MG63 (cell line): ENCODE results near the gene ZNF575. TPM values are rescaled to one million over a fixed set of nuclear protein-coding genes. Genes with fewer than 3 reads are reported as not detected.

ENCODE experiments used
- DNase-seq: peaks from one replicate; pipeline ENCODE4 v3.0.0-alpha.2; 2020
- H3K27me3 ChIP-seq: fragments of 250-450 bp; sonication (Bioruptor Pico); 2 replicates; pipeline ENCODE4 v1.5.1; 2020; ENCODE audit warnings: mild to moderate bottlenecking, moderate library complexity
- H3K36me3 ChIP-seq: fragments of 250-450 bp; sonication (Bioruptor Pico); 2 replicates; pipeline ENCODE4 v1.5.1; 2020; ENCODE audit warnings: mild to moderate bottlenecking, moderate library complexity
- H3K4me3 ChIP-seq: fragments of 250-450 bp; sonication (Bioruptor Pico); 2 replicates; pipeline ENCODE4 v1.5.1; 2020; ENCODE audit warnings: mild to moderate bottlenecking, moderate library complexity
- H3K9me3 ChIP-seq: fragments of 250-450 bp; sonication (Bioruptor Pico); 2 replicates; pipeline ENCODE4 v1.5.1; 2020; ENCODE audit warnings: mild to moderate bottlenecking, moderate library complexity
- total RNA-seq: library from RNA; depleted of rRNA; stranded (reverse); fragments of >200 nt; shearing (Covaris generic); gene quantifications from 2 replicates; pipeline ENCODE4 v1.2.3, GENCODE V29; 2014; ENCODE audit warnings: low replicate concordance

ZNF575 gene
- total RNA-seq, 1 experiment from 2014 or later = not detected

- Histone ChIP-seq H3K27me3 (no peaks in the 10 kb centered on the region), H3K9me3 (no peaks in the 10 kb centered on the region), H3K4me3 (no peak overlapping the region), H3K36me3 (peaks cover 64% of the 10 kb centered on the region)
- no peak for DNase-seq
These were observed 19.6 kb downstream of the ZNF575 start for GRCh38 chr19:43552616-43553015.

DNA sequence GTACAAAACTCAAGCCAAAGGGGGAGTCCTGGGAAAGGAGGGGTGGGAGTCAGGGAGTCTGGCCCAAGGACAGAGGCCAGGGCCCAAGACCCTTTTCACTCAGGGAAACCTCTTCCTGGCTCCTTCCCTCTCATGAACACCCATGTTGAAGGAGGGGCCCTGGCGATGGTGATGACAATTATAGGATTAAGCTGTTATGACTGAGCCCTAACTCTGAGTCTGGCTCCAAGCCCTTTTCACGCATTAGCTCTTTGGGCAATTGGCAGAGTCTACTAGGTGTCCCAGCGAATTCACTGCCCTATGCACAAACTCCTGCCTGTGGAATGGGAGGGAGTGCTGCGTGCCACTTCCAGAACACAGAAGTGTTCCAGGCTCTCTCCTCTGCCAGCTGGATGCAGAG is 20.7 kb downstream of the ZNF575 start:
- H3K27me3 ChIP-seq = no peaks in the 10 kb centered on the region
- peaks cover 71% of the 10 kb centered on the region for H3K36me3 ChIP-seq
- H3K4me3 ChIP-seq = no peak overlapping the region
- no peaks in the 10 kb centered on the region for H3K9me3 ChIP-seq
- DNase-seq = no peak

DNA sequence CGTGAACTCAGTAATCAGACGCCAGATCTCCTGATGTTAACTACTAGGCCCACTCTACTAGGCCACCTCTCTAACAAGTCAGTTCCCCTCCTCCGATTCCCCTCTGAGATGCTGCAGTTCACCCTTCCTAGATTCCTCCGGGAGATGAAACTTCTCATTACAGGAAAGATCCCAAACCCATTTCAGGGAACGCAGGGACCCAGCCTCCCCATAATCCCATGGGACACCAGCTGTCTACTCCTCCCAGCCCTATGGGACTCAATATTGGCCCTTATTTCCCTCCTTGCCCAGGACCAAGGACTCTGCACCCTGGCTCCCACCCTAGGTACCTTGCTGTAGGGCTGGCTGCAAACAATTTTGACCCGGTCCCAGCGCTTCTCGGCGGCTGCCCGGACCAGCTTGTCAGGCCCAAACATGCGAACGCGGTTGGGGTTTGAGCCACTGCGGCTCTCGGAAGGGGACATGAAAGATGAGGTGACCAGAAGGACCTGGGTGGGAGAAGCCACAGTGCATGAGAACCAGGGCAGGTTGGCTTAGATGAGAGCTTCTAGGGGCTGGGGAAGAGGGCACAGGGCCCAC is 21.4 kb downstream of the ZNF575 start:
- no peak for DNase-seq
- no peak overlapping the region for H3K4me3 ChIP-seq
- H3K36me3 ChIP-seq = peaks cover 66% of the 10 kb centered on the region
- H3K27me3 ChIP-seq = no peaks in the 10 kb centered on the region
- H3K9me3 ChIP-seq = no peaks in the 10 kb centered on the region

DNA sequence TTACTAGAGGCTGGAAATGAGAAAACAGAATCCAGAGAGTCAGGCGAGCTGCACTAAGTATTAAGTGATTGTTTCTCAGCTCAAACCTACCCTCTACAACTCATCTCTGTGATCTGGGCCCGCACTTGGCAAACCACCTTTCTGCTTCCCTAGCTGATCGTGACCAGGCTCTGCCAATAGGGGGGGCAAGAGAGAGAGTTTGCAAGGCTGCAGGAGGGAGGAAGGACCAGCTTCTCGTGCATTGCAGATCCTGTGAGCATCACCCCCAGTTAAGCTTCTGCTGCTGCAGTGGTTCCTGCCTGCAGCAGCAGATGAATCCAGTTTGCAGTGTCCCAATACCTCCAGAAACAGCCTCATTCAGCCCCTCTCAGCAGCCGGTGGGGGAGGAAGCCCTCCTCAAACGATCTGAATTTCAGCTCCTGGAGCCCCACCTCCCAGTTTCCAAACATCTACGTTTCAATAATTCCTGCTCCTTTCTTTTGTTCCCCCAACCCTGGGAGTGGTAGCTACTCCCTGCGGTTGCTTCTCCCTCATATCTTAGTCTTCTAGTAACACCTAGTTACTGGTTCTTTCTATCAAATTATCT is 22.3 kb downstream of the ZNF575 start:
- H3K36me3 ChIP-seq = peaks cover 61% of the 10 kb centered on the region
- H3K4me3 ChIP-seq = no peak overlapping the region
- no peaks in the 10 kb centered on the region for H3K9me3 ChIP-seq
- DNase-seq = peak; percentile 68
- no peaks in the 10 kb centered on the region for H3K27me3 ChIP-seq

DNA sequence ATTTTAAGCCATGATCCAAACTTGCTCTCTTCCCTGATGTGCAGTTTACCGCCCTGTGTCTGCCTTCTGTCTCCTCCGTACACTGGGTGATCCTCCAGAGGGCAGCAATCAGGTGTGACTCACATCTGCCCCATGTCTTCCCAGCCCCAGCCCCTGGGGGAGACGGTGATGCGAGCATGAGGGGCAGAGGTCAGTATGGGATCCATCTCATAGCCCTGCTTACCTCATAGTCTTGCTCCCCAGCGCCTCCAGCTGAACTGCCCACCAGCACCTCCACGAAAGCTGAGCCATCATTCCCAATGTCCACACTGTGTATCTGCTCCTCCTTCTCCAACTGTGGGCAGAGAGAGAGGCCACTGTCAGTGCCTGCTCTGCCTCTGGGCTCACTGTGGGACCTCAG is 27.7 kb downstream of the ZNF575 start:
- H3K27me3 ChIP-seq = no peaks in the 10 kb centered on the region
- peaks cover 55% of the 10 kb centered on the region for H3K36me3 ChIP-seq
- no peak overlapping the region for H3K4me3 ChIP-seq
- DNase-seq = peak; percentile 45
- H3K9me3 ChIP-seq = no peaks in the 10 kb centered on the region

DNA sequence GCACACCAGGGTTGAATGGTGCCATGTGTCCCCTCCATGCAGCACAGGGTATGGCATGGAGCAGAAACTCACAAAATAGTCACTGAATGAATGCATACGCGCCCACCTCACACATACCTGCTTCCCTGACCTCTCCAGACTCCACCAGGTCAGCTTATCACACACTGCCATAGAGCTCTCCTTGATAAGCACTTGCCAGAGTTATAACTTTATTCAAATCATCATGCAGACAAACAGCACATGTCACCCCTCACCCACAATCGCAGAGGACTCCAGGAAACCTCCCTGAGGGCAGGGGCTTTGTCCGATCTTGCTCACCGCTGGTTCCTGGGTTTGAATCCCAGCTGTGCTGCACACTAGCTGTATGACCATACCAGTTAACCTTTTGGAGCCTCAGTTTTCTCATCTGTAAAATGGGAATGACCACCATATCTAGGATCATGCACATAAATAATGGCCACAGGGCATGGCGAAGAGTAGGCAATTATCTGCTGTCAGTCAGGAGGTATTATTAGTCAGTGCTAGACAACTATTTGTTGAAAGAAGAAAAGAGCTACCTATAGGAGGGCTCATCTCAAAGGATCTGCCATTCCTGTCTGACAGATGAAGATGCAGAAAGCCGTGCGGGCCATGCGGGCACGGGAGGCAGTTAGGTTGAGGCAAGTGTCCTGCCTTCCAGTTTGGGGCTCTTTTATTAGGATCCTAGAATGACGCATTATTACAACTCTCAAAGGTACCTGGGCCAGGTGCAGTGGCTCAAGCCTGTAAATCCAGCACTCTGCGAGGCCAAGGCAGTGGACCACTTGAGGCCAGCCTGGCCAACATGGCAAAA is 28.4 kb downstream of the ZNF575 start:
- no peak for DNase-seq

GRCh38 chr19:43562226-43562697 is 29.3 kb downstream of the ZNF575 start:
- Histone ChIP-seq H3K27me3 (no peaks in the 10 kb centered on the region), H3K9me3 (no peaks in the 10 kb centered on the region), H3K36me3 (peaks cover 46% of the 10 kb centered on the region), H3K4me3 (no peak overlapping the region)
- no peak for DNase-seq

More for the DNA sequence above, 28.4 kb downstream of the ZNF575 start:
- Histone ChIP-seq H3K27me3 (no peaks in the 10 kb centered on the region), H3K4me3 (no peak overlapping the region), H3K9me3 (no peaks in the 10 kb centered on the region), H3K36me3 (peaks cover 51% of the 10 kb centered on the region)

DNA sequence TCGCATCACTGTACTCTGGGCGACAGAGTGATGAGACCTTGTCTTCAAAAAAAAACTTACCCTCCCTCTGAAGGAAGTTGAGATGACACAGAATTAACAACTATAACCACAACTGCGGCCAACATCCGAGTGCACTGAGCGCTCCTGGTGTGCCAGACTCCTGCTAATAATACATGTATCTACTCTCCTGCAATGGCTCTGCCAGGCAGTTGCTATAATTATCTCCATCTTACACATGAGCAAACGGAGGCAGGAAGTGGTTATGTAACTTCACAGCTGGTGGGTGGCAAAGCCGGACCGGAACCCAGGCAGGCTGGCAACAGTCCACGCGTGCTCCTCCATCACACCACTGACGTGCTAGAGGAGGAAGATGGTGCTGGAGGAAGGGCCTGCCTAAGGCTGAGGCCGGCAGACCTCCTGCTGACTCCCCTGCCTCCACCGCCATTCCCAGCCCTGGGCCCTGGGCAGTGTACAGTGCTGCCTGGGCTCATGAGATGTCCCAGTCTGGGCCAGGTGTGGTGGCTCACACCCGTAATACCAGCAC is 29.8 kb downstream of the ZNF575 start:
- Histone ChIP-seq H3K27me3 (no peaks in the 10 kb centered on the region), H3K36me3 (peaks cover 47% of the 10 kb centered on the region), H3K9me3 (no peaks in the 10 kb centered on the region), H3K4me3 (no peak overlapping the region)
- peak; percentile 96 for DNase-seq

DNA sequence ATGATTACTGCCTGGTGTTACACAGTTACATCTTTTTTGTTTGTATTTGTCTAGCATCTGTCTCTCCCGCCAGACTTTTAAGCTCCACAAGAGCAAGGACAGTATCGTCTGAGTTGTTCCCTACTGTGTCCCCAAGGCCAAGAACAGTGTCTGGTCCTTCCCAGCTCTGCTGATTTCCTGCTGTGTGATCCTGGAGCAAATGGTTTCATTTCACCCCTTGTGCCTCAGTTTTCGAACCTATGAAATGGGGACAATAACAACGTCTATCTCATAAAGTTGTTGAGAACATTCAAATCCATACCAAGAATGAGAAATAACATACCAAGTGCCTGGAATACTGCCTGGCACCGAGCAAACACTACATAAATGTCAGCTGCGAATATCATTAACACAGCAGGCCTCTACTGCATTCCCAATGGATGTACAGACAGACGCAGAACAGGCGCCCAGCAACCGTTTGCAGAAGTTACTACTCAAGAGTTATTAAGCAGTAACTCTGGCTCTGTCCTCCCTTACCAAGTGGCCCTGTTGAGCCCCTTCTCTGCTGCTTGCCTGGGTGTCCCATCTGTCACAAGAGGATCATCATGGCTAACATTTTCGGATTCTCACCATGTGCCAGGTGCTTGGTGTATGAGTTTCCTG is 30.9 kb downstream of the ZNF575 start:
- Histone ChIP-seq H3K9me3 (no peaks in the 10 kb centered on the region), H3K4me3 (no peak overlapping the region), H3K36me3 (peaks cover 41% of the 10 kb centered on the region), H3K27me3 (no peaks in the 10 kb centered on the region)
- no peak for DNase-seq

DNA sequence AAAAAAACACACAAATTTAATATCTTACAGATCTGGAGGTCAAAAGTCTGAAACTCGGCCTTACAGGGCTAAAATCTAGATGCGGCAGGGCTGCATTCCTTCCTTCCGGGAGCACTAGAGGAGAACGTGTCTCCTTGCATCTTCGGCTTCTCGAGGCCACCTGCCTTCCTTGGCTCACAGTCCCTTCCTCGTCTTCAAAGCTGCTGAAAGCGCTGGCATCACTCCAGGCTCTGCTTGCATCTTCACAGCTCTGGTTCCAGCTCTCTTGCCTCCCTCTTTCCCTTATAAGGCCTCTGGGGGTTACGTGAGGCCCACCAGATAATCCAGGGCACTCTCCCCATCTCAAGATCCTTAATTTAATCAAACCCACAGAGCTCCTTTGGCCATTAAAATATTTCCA is 31.8 kb downstream of the ZNF575 start:
- H3K36me3 ChIP-seq = peaks cover 38% of the 10 kb centered on the region
- no peaks in the 10 kb centered on the region for H3K27me3 ChIP-seq
- no peaks in the 10 kb centered on the region for H3K9me3 ChIP-seq

GRCh38 chr19:43569657-43570056 is 36.7 kb downstream of the ZNF575 start:
- Histone ChIP-seq H3K4me3 (no peak overlapping the region), H3K36me3 (peaks cover 40% of the 10 kb centered on the region), H3K27me3 (no peaks in the 10 kb centered on the region), H3K9me3 (no peaks in the 10 kb centered on the region)
- DNase-seq = no peak

More for the DNA sequence above, 31.8 kb downstream of the ZNF575 start:
- no peak for DNase-seq
- H3K4me3 ChIP-seq = no peak overlapping the region

- DNase-seq = no peak
- Histone ChIP-seq H3K36me3 (peaks cover 36% of the 10 kb centered on the region), H3K9me3 (no peaks in the 10 kb centered on the region), H3K27me3 (no peaks in the 10 kb centered on the region), H3K4me3 (no peak overlapping the region)
These were observed 37.3 kb downstream of the ZNF575 start for GRCh38 chr19:43570174-43570791.

GRCh38 chr19:43572171-43572588 is 39.2 kb downstream of the ZNF575 start:
- Histone ChIP-seq H3K36me3 (peaks cover 36% of the 10 kb centered on the region), H3K27me3 (no peaks in the 10 kb centered on the region), H3K4me3 (no peak overlapping the region), H3K9me3 (no peaks in the 10 kb centered on the region)
- no peak for DNase-seq

- Histone ChIP-seq H3K27me3 (no peaks in the 10 kb centered on the region), H3K4me3 (peak overlapping the region; percentile 96), H3K9me3 (no peaks in the 10 kb centered on the region), H3K36me3 (peaks cover 33% of the 10 kb centered on the region)
- no peak for DNase-seq
These were observed 41.6 kb downstream of the ZNF575 start for GRCh38 chr19:43574424-43575155.

- no peaks in the 10 kb centered on the region for H3K9me3 ChIP-seq
- no peaks in the 10 kb centered on the region for H3K27me3 ChIP-seq
- DNase-seq = peak; percentile 99
- H3K4me3 ChIP-seq = peak within 1 kb of the TSS; percentile 96
- peaks cover 33% of the 10 kb centered on the region for H3K36me3 ChIP-seq
These were observed 42.4 kb downstream of the ZNF575 start, which contains the start of the genes PINLYP and XRCC1 for GRCh38 chr19:43575156-43575950. Gene PINLYP (plus strand): TSS chr19:43575801. CDS start chr19:43577192, 1,391 bp downstream. Gene XRCC1 (minus strand): TSS chr19:43575527. CDS start chr19:43575458, 69 bp downstream.
